GM19351 (cell line): Measurements from ENCODE around the gene PRKCA.

Experiments used
- ATAC-seq: cut with Tn5 transposase; IDR thresholded peaks from one replicate; pipeline ENCODE4 v1.9.1; 2021; ENCODE audit warnings: mild to moderate bottlenecking, moderate library complexity; ENCODE audit not compliant: unreplicated experiment

The PRKCA gene

GRCh38 chr17:66535611-66536010, 233.2 kb downstream of the PRKCA start:
- no peak for ATAC-seq

GRCh38 chr17:66537502-66537901, 235.1 kb downstream of the PRKCA start:
- no peak for ATAC-seq

GRCh38 chr17:66538776-66539175, 236.4 kb downstream of the PRKCA start:
- ATAC-seq: no peak

- ATAC-seq: no peak
Measured at GRCh38 chr17:66540131-66540781, 237.8 kb downstream of the PRKCA start.

- ATAC-seq: peak; percentile 71
Measured at GRCh38 chr17:66541461-66542128, 239.2 kb downstream of the PRKCA start.

GRCh38 chr17:66542129-66542966, 239.9 kb downstream of the PRKCA start:
- ATAC-seq: peak; percentile 96

GRCh38 chr17:66542967-66543520, 240.6 kb downstream of the PRKCA start:
- ATAC-seq: no peak

GRCh38 chr17:66543526-66543925, 241.1 kb downstream of the PRKCA start:
- ATAC-seq: no peak

- no peak for ATAC-seq
Measured at GRCh38 chr17:66545918-66546317, 243.5 kb downstream of the PRKCA start.

GRCh38 chr17:66547151-66547865, 244.9 kb downstream of the PRKCA start:
- no peak for ATAC-seq

GRCh38 chr17:66548158-66548557, 245.7 kb downstream of the PRKCA start:
- ATAC-seq: no peak

- no peak for ATAC-seq
Measured at GRCh38 chr17:66548659-66549310, 246.4 kb downstream of the PRKCA start.

- no peak for ATAC-seq
Measured at GRCh38 chr17:66549311-66549704, 246.9 kb downstream of the PRKCA start.

- ATAC-seq: no peak
Measured at GRCh38 chr17:66549731-66550207, 247.4 kb downstream of the PRKCA start.

GRCh38 chr17:66551839-66552238, 249.4 kb downstream of the PRKCA start:
- ATAC-seq: no peak

- ATAC-seq: no peak
Measured at GRCh38 chr17:66552371-66552770, 250.0 kb downstream of the PRKCA start.

- no peak for ATAC-seq
Measured at GRCh38 chr17:66555605-66556004, 253.2 kb downstream of the PRKCA start.

- no peak for ATAC-seq
Measured at GRCh38 chr17:66557200-66557599, 254.8 kb downstream of the PRKCA start.

GRCh38 chr17:66557886-66558285, 255.5 kb downstream of the PRKCA start:
- no peak for ATAC-seq

GRCh38 chr17:66560691-66561090, 258.3 kb downstream of the PRKCA start:
- no peak for ATAC-seq
